Parathyroid adenoma (tissue), 2 donors: ENCODE measurements around the gene DCST1.
A peak's percentile ranks its signal among the peaks of the same experiment; 100 is the strongest.

ENCODE experiments used
- H2AFZ ChIP-seq: fragments of 300-600 bp; sonication (generic); one replicate; pipeline ENCODE4 v1.7.0; 2017; ENCODE audit warnings: antibody characterized with exemption, mild to moderate bottlenecking
- H3K27ac ChIP-seq: fragments of 300-600 bp; sonication (generic); one replicate; pipeline ENCODE4 v1.7.0; 2017
- H3K27me3 ChIP-seq: fragments of 300-600 bp; sonication (generic); one replicate; pipeline ENCODE4 v1.7.0; 2017; ENCODE audit warnings: low read length; ENCODE audit not compliant: control insufficient read depth, insufficient read depth
- H3K36me3 ChIP-seq: fragments of 300-600 bp; sonication (generic); one replicate; pipeline ENCODE4 v1.7.0; 2017; ENCODE audit warnings: low read length; ENCODE audit not compliant: control insufficient read depth, insufficient read depth
- H3K4me1 ChIP-seq: fragments of 300-600 bp; sonication (generic); one replicate; pipeline ENCODE4 v1.7.0; 2017; ENCODE audit warnings: control low read depth
- H3K4me2 ChIP-seq: fragments of 300-600 bp; sonication (generic); one replicate; pipeline ENCODE4 v1.7.0; 2017; ENCODE audit warnings: low read length
- H3K4me3 ChIP-seq: fragments of 300-600 bp; sonication (generic); one replicate; pipeline ENCODE4 v1.7.0; 2017; ENCODE audit warnings: low read depth, low read length
- H3K79me2 ChIP-seq: fragments of 300-600 bp; sonication (generic); one replicate; pipeline ENCODE4 v1.7.0; 2017; ENCODE audit warnings: control low read depth
- H3K9ac ChIP-seq: fragments of 300-600 bp; sonication (generic); one replicate; pipeline ENCODE4 v1.7.0; 2017; ENCODE audit warnings: mild to moderate bottlenecking
- H3K9me3 ChIP-seq: fragments of 300-600 bp; sonication (generic); one replicate; pipeline ENCODE4 v1.7.0; 2017; ENCODE audit warnings: low read length; ENCODE audit not compliant: control insufficient read depth
- CTCF ChIP-seq: fragments of 300-600 bp; sonication (generic); IDR thresholded peaks from one replicate; pipeline ENCODE4 v1.7.0; 2017; ENCODE audit warnings: antibody characterized with exemption, mild to moderate bottlenecking
- donor health status: primary hyperparathyroidism.

DCST1 gene

GRCh38 chr1:155003766-155004351, 29.8 kb upstream of the DCST1 start:
- H3K9ac ChIP-seq, result no peak overlapping the region
- H3K4me1 ChIP-seq, result peaks cover 10% of the 10 kb centered on the region
- peaks cover 7% of the 10 kb centered on the region for H3K79me2 ChIP-seq
- H3K4me3 ChIP-seq, result peak overlapping the region; percentile 99
- H3K27ac ChIP-seq, result peak overlapping the region; percentile 69
- peak overlapping the region; percentile 99 for H3K4me2 ChIP-seq
- H3K9me3 ChIP-seq, result no peaks in the 10 kb centered on the region
- H3K36me3 ChIP-seq, result no peaks in the 10 kb centered on the region
- TF ChIP-seq CTCF, result no peak
- peak overlapping the region; percentile 42 for H2AFZ ChIP-seq
- H3K27me3 ChIP-seq, result no peaks in the 10 kb centered on the region

DNA sequence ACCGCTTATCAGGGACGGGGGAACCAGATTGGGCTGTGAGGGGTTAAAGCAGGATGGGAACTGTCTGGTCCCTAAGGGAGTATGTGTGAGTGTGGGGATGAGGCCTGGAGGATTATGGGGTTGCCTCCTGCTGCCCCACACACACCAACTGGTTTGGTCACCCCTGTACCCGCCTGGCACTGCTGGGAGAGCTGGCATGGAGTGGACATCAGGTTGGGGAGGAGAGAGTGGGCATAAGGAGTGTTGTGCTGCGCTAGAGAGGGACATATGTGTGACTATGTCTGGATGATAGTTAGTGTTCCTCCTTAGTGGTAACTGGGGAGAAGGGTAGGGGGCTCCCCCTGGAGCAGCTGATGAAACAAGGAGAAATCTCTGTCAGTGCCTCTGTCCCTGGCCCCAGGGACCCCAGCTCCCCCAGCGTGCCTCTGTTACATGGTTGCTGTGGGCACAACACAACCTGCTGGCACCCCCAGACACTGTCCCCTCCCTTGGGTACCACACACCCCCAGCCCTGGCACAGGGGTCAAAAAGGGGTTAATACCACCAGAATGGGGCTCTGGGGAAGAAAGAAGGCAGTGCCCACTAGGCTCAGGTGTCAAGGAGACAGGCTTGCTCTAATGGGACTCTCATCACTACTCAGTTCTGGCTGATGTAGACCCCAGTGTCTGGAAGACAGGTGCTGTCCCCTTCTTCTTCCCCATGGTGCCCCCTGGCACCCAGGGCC, 29.1 kb upstream of the DCST1 start:
- H3K4me2 ChIP-seq, result peak overlapping the region; percentile 99
- H3K27ac ChIP-seq, result peak overlapping the region; percentile 69
- H3K9ac ChIP-seq, result no peak overlapping the region
- TF ChIP-seq CTCF, result no peak
- H3K27me3 ChIP-seq, result no peaks in the 10 kb centered on the region
- H3K4me1 ChIP-seq, result peaks cover 10% of the 10 kb centered on the region
- H3K79me2 ChIP-seq, result peaks cover 7% of the 10 kb centered on the region
- H2AFZ ChIP-seq, result no peak overlapping the region
- H3K36me3 ChIP-seq, result no peaks in the 10 kb centered on the region
- H3K9me3 ChIP-seq, result no peaks in the 10 kb centered on the region
- peak overlapping the region; percentile 99 for H3K4me3 ChIP-seq

GRCh38 chr1:155005076-155006011, 28.3 kb upstream of the DCST1 start:
- H3K4me1 ChIP-seq, result peaks cover 10% of the 10 kb centered on the region
- H3K9ac ChIP-seq, result no peak overlapping the region
- peak overlapping the region; percentile 54 for H3K27ac ChIP-seq
- no peak for TF ChIP-seq CTCF
- no peaks in the 10 kb centered on the region for H3K9me3 ChIP-seq
- H3K27me3 ChIP-seq, result no peaks in the 10 kb centered on the region
- H3K4me3 ChIP-seq, result peak overlapping the region; percentile 99
- H3K4me2 ChIP-seq, result peak overlapping the region; percentile 99
- no peaks in the 10 kb centered on the region for H3K36me3 ChIP-seq
- H2AFZ ChIP-seq, result no peak overlapping the region
- peaks cover 7% of the 10 kb centered on the region for H3K79me2 ChIP-seq

DNA sequence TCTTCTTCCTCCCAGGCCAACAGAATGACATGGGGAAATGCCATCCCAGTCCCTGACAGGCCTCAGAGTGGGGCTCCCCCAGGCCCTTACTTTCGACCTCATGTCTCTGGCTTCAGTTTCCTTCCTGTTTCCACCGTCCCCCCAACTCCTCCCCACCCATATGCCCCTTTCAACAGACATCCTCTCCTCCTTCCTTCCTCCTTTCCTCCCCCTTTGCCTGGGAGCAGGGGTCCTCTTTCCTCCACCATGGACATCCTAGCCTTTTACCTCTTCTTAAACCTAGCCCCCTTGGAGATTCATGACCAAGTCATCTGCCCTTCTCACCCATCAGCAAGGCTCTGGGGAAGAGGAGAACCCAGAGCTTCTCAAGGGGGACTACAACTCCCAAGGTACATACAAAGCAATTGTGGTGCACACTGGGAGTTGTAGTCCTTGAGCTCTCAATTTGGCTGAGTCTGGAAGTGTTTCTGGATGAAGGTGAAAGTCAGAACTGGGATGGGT, 27.0 kb upstream of the DCST1 start:
- H3K9me3 ChIP-seq, result no peaks in the 10 kb centered on the region
- H3K4me1 ChIP-seq, result peaks cover 10% of the 10 kb centered on the region
- peaks cover 7% of the 10 kb centered on the region for H3K79me2 ChIP-seq
- no peaks in the 10 kb centered on the region for H3K36me3 ChIP-seq
- H3K27ac ChIP-seq, result no peak overlapping the region
- TF ChIP-seq CTCF, result no peak
- no peaks in the 10 kb centered on the region for H3K27me3 ChIP-seq
- no peak overlapping the region for H3K4me3 ChIP-seq
- no peak overlapping the region for H2AFZ ChIP-seq
- no peak overlapping the region for H3K4me2 ChIP-seq
- no peak overlapping the region for H3K9ac ChIP-seq
